HepG2 (cell line): ENCODE results near the gene CABP4. TPM values are rescaled to one million over a fixed set of nuclear protein-coding genes. Genes with fewer than 3 reads are reported as not detected.
A peak's percentile ranks its signal among the peaks of the same experiment; 100 is the strongest.

Experiments
- ASH2L ChIP-seq: fragments of 300-600, 200-600 bp; sonication (generic); IDR thresholded peaks from 2 replicates; pipeline ENCODE4 v1.7.0; 2017; ENCODE audit warnings: low read depth, mild to moderate bottlenecking, moderate library complexity, mixed read lengths, low read length; ENCODE audit not compliant: insufficient read length
- HDAC2 ChIP-seq: sonication (generic); formaldehyde crosslinking; IDR thresholded peaks from 2 replicates; pipeline ENCODE4 v1.4.0; 2020; ENCODE audit warnings: missing genetic modification reagents
- HMG20A ChIP-seq: IDR thresholded peaks from 2 replicates; pipeline ENCODE4 v1.6.1; 2016; ENCODE audit warnings: borderline replicate concordance
- KLF6 ChIP-seq: IDR thresholded peaks from 2 replicates; pipeline ENCODE4 v1.8.0; 2016; ENCODE audit warnings: missing biosample characterization, missing genetic modification reagents
- NFE2L1 ChIP-seq: sonication (generic); formaldehyde crosslinking; IDR thresholded peaks from 2 replicates; pipeline ENCODE4 v1.4.0; 2020; ENCODE audit warnings: missing genetic modification reagents, mild to moderate bottlenecking, borderline replicate concordance
- POLR2G ChIP-seq: fragments of 200-400 bp; formaldehyde crosslinking; IDR thresholded peaks from 2 replicates; pipeline ENCODE4 v1.6.1; 2018; ENCODE audit warnings: mild to moderate bottlenecking, low read depth, low read length, moderate library complexity
- SPEN ChIP-seq: sonication (generic); formaldehyde crosslinking; IDR thresholded peaks from 2 replicates; pipeline ENCODE4 v1.5.1; 2020; ENCODE audit warnings: low read depth, mild to moderate bottlenecking, missing genetic modification reagents
- TARDBP ChIP-seq: sonication (generic); formaldehyde crosslinking; IDR thresholded peaks from 2 replicates; pipeline ENCODE4 v1.8.0; 2022; ENCODE audit warnings: mild to moderate bottlenecking, missing genetic modification reagents
- TFDP2 ChIP-seq: sonication (generic); formaldehyde crosslinking; IDR thresholded peaks from 2 replicates; pipeline ENCODE4 v1.4.0; 2020; ENCODE audit warnings: missing genetic modification reagents
- TIGD3 ChIP-seq: sonication (generic); formaldehyde crosslinking; IDR thresholded peaks from 2 replicates; pipeline ENCODE4 v1.5.1; 2020; ENCODE audit warnings: mild to moderate bottlenecking, missing genetic modification reagents, borderline replicate concordance
- ZHX2 ChIP-seq, 2 experiments: sonication (generic) in 1 of 2; formaldehyde crosslinking in 1 of 2; IDR thresholded peaks; 2 replicates each; pipeline versions ENCODE4 v1.6.1 to v1.9.0; 2014 to 2022; ENCODE audit warnings: antibody characterized with exemption in 1 of 2, borderline replicate concordance in 1 of 2, inconsistent platforms in 1 of 2, low read depth in 1 of 2, missing genetic modification reagents in 1 of 2
- ZNF335 ChIP-seq: sonication (generic); formaldehyde crosslinking; IDR thresholded peaks from 2 replicates; pipeline ENCODE4 v1.4.0; 2020; ENCODE audit warnings: missing genetic modification reagents
- ZNF460 ChIP-seq: sonication (generic); formaldehyde crosslinking; IDR thresholded peaks from 2 replicates; pipeline ENCODE4 v1.5.1; 2020; ENCODE audit warnings: missing genetic modification reagents, mild to moderate bottlenecking, borderline replicate concordance
- ZNF564 ChIP-seq: sonication (generic); formaldehyde crosslinking; IDR thresholded peaks from 2 replicates; pipeline ENCODE4 v1.8.1; 2023; ENCODE audit warnings: mild to moderate bottlenecking, missing genetic modification reagents
- polyA plus RNA-seq, 8 experiments: library from polyadenylated mRNA; depleted of rRNA in 3 of 8; stranded (reverse) in 7 of 8; unstranded in 1 of 8; fragments of >200 nt; fragmentation: Illumina TruSeq in 4 of 8; extraction: Trizol in 4 of 8; gene quantifications; 2 replicates each; pipeline versions ENCODE4 v1.2.1 to v1.2.3, GENCODE V29; 2011 to 2016; ENCODE audit warnings: low read depth in 4 of 8, missing spikeins in 1 of 8, mixed read lengths in 1 of 8; ENCODE audit not compliant: insufficient read depth in 1 of 8
- total RNA-seq, 5 experiments: library from RNA; depleted of rRNA; stranded (reverse); fragments of >200 nt; fragmentation: Illumina TruSeq; extraction: Trizol; gene quantifications; 2 replicates each; pipeline ENCODE4 v1.2.3, GENCODE V29; 2016; ENCODE audit warnings: low read depth in 1 of 5

The CABP4 gene
- total and polyA plus RNA-seq, 2 of the 13 experiments (the other 11 are each of a cell fraction or from before 2014, with no cell fraction given) = not detected

- TF ChIP-seq TFDP2 (CRISPR knock-in tag) (peak; percentile 99), TARDBP (CRISPR knock-in tag) (peak; percentile 96), POLR2G (peak; percentile 83), ASH2L (peak; percentile 59), ZNF335 (CRISPR knock-in tag) (peak; percentile 83; the same call in 1 of the 2 replicates), ZHX2 (IDR thresholded peaks at IDR 0.05; ENCODE audit: low read depth) (peak; percentile 93), ZHX2 (CRISPR knock-in tag; IDR thresholded peaks at IDR 0.05; ENCODE audit: borderline replicate concordance) (no peak), ZNF564 (CRISPR knock-in tag) (peak; percentile 94), ZNF460 (no peak; the same call in 1 of the 2 replicates), SPEN (CRISPR knock-in tag) (peak; percentile 90), KLF6 (peak; percentile 98), NFE2L1 (no peak; the same call in 1 of the 2 replicates), TIGD3 (CRISPR knock-in tag) (peak; percentile 92; the same call in 1 of the 2 replicates), HDAC2 (peak; percentile 79), HMG20A (CRISPR knock-in tag) (no peak; the same call in 1 of the 2 replicates)
Observed at GRCh38 chr11:67482827-67483798, 28.0 kb downstream of the CABP4 start, which contains the start of gene AIP (continued).
